GM21619 (cell line): ENCODE measurements around the gene IL9.
"Not testable (repeated sequence)": the region's sequence is repeated elsewhere in the genome, so short reads cannot be mapped to it uniquely, and the experiment has no call there.

Source experiments
- ATAC-seq: cut with Tn5 transposase; IDR thresholded peaks from one replicate; pipeline ENCODE4 v1.9.1; 2021; ENCODE audit not compliant: unreplicated experiment

IL9 gene

GRCh38 chr5:135869276-135869675 is 26.4 kb downstream of the IL9 start:
- ATAC-seq = no peak

- ATAC-seq = no peak
These were observed 27.0 kb downstream of the IL9 start for GRCh38 chr5:135868681-135869080.

- ATAC-seq = no peak
These were observed 28.0 kb downstream of the IL9 start for GRCh38 chr5:135867599-135867998.

GRCh38 chr5:135866016-135866415 is 29.6 kb downstream of the IL9 start:
- ATAC-seq = no peak

- ATAC-seq = no peak
These were observed 30.9 kb downstream of the IL9 start for GRCh38 chr5:135864503-135865435.

- no peak for ATAC-seq
These were observed 32.9 kb downstream of the IL9 start for GRCh38 chr5:135862744-135863143.

- ATAC-seq = no peak
These were observed 33.6 kb downstream of the IL9 start for GRCh38 chr5:135862086-135862485.

GRCh38 chr5:135861641-135862040 is 34.0 kb downstream of the IL9 start:
- no peak for ATAC-seq

GRCh38 chr5:135859641-135860040 is 36.0 kb downstream of the IL9 start:
- no peak for ATAC-seq

- ATAC-seq = not testable (repeated sequence)
These were observed 36.5 kb downstream of the IL9 start for GRCh38 chr5:135859186-135859585.

GRCh38 chr5:135857630-135858311 is 37.9 kb downstream of the IL9 start:
- ATAC-seq = no peak

- ATAC-seq = no peak
These were observed 43.5 kb downstream of the IL9 start for GRCh38 chr5:135851915-135852845.

GRCh38 chr5:135851186-135851914 is 44.3 kb downstream of the IL9 start:
- ATAC-seq = no peak

GRCh38 chr5:135850671-135851070 is 45.0 kb downstream of the IL9 start:
- ATAC-seq = no peak

GRCh38 chr5:135850231-135850630 is 45.4 kb downstream of the IL9 start:
- no peak for ATAC-seq

- ATAC-seq = no peak
These were observed 47.7 kb downstream of the IL9 start for GRCh38 chr5:135847976-135848375.

- no peak for ATAC-seq
These were observed 49.3 kb downstream of the IL9 start for GRCh38 chr5:135846311-135846710.

GRCh38 chr5:135843571-135844337 is 51.9 kb downstream of the IL9 start:
- ATAC-seq = no peak

- no peak for ATAC-seq
These were observed 52.9 kb downstream of the IL9 start for GRCh38 chr5:135842737-135843136.
